ENCODE data around the gene SMIM3.

The SMIM3 gene

DNA sequence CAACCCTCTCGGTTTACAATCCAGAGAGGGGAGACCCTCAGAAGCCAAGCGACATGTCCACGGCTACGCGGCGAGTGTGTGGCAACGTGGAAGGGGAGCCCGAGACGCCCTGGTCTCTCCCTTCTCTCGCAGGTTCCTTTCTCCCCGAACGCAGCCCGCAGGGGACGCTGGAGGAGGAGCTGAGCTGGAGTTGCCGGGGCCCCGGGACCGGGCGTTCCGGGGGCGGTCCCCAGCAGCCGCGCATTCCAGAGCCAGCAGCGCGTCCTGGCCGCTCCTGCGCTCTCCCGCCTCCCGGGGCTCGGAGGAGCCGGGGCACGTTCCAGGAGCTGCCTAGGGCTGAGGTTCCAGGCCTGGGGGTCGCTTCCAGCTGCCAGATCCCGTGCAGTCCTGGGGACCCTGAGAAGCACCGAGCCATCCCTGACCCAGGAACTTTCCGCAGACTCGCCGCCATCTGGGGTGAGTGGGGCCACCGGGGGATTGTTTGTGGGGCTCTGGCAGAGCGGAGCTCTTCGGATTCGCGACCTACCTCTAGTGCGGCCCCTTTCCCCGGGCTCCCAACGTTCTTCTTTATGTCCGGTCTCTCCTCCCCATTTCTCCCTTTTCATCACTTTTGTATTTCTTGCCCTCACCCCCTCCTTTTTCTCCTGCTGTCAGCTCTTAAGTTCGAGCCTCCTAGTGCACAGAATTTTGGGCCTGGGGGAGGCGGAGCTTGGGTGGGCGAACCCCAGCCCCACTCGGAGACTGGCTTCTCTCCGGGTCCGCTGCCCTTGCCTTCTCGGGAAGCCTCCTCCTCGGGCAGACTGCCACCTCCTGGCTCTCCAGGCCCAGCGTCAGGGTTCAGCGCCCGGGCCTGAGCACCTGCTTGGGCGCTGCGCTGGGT is at the start of gene SMIM3:
SMIM3 (plus strand) TSS at position 241 of the 880 bp plus-strand sequence. CDS start 16,684 bp downstream, outside the sequence.
- Histone ChIP-seq H2AFZ (peak within 1 kb of the TSS; percentile 92), H3K36me3 (ENCODE audit: control insufficient read depth, insufficient read depth, low read length) (no peaks in the 10 kb centered on the region), H3K79me2 (no peaks in the 10 kb centered on the region), H3K4me3 (ENCODE audit: low read depth, low read length) (peak within 1 kb of the TSS; percentile 83), H3K9me3 (ENCODE audit: control insufficient read depth, low read length) (no peaks in the 10 kb centered on the region), H3K27me3 (ENCODE audit: control insufficient read depth, insufficient read depth, low read length) (no peaks in the 10 kb centered on the region), H3K4me2 (ENCODE audit: low read length) (peak within 1 kb of the TSS; percentile 94), H3K4me1 (peaks cover 24% of the 10 kb centered on the region), H3K27ac (peak within 1 kb of the TSS; percentile 81), H3K9ac (peak within 1 kb of the TSS; percentile 9)
- TF ChIP-seq, protein P1, sequence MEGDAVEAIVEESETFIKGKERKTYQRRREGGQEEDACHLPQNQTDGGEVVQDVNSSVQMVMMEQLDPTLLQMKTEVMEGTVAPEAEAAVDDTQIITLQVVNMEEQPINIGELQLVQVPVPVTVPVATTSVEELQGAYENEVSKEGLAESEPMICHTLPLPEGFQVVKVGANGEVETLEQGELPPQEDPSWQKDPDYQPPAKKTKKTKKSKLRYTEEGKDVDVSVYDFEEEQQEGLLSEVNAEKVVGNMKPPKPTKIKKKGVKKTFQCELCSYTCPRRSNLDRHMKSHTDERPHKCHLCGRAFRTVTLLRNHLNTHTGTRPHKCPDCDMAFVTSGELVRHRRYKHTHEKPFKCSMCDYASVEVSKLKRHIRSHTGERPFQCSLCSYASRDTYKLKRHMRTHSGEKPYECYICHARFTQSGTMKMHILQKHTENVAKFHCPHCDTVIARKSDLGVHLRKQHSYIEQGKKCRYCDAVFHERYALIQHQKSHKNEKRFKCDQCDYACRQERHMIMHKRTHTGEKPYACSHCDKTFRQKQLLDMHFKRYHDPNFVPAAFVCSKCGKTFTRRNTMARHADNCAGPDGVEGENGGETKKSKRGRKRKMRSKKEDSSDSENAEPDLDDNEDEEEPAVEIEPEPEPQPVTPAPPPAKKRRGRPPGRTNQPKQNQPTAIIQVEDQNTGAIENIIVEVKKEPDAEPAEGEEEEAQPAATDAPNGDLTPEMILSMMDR (IDR thresholded peaks at IDR 0.05) = peak; percentile 52

DNA sequence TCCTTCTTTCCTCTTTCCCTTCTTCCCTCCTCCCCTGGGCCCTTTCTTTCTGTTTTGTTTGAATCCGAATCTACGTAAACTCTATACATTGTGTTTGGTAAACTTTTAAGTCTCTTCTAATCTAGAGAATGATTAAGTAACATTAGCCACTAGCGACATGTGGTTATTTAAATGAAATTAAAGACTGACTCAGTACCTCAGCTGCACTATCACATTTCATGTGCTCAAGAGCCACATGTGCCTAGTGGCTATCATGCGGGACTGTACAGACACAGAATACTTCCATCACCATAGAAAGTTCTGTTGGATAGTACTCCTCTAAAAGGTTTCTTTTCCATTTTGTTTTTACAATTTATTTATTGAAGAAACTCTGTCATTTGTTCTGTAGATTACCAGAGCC is 48.7 kb upstream of the SMIM3 start:
- H3K4me3 ChIP-seq (ENCODE audit: low read depth, low read length) = no peak overlapping the region
- no peaks in the 10 kb centered on the region for H3K27me3 ChIP-seq (ENCODE audit: control insufficient read depth, insufficient read depth, low read length)
- H3K36me3 ChIP-seq (ENCODE audit: control insufficient read depth, insufficient read depth, low read length) = no peaks in the 10 kb centered on the region
- no peak overlapping the region for H3K27ac ChIP-seq
- H3K9ac ChIP-seq = no peak overlapping the region
- TF ChIP-seq, protein P1 (IDR thresholded peaks at IDR 0.05) = no peak
- H3K79me2 ChIP-seq = peaks cover 6% of the 10 kb centered on the region
- no peaks in the 10 kb centered on the region for H3K9me3 ChIP-seq (ENCODE audit: control insufficient read depth, low read length)
- H2AFZ ChIP-seq = no peak overlapping the region
- no peaks in the 10 kb centered on the region for H3K4me1 ChIP-seq
- no peak overlapping the region for H3K4me2 ChIP-seq (ENCODE audit: low read length)

DNA sequence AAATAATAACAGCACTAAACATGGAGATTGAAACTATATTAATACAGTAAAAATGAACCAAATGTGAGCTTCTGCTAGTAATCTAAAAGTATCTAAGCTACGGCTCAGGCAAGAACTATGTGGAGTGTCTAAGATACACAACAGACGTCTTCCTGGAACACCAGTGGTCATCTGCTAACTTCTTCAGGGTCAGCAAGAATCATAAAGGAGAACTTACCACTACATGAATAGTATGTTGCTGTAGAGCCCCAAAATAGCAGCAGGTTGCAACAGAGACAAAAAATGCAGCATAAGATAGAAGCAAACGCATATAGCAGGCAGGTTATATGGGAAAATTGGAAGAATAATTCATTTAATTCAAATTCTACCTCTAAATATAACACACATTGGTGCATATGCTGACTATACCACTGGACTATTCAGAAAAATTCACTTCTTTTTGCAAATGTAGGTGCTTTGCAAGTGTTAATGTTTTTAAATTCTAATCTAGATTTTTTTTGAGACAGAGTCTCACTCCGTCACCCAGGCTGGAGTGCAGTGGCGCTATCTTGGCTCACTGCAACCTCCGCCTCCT is 46.8 kb upstream of the SMIM3 start:
- Histone ChIP-seq H3K4me3 (ENCODE audit: low read depth, low read length) (no peak overlapping the region), H3K9me3 (ENCODE audit: control insufficient read depth, low read length) (no peaks in the 10 kb centered on the region), H3K9ac (no peak overlapping the region), H3K27me3 (ENCODE audit: control insufficient read depth, insufficient read depth, low read length) (no peaks in the 10 kb centered on the region), H3K36me3 (ENCODE audit: control insufficient read depth, insufficient read depth, low read length) (no peaks in the 10 kb centered on the region), H3K79me2 (peaks cover 22% of the 10 kb centered on the region), H2AFZ (no peak overlapping the region), H3K4me2 (ENCODE audit: low read length) (no peak overlapping the region), H3K27ac (no peak overlapping the region), H3K4me1 (no peaks in the 10 kb centered on the region)
- TF ChIP-seq, protein P1 (IDR thresholded peaks at IDR 0.05) = no peak

DNA sequence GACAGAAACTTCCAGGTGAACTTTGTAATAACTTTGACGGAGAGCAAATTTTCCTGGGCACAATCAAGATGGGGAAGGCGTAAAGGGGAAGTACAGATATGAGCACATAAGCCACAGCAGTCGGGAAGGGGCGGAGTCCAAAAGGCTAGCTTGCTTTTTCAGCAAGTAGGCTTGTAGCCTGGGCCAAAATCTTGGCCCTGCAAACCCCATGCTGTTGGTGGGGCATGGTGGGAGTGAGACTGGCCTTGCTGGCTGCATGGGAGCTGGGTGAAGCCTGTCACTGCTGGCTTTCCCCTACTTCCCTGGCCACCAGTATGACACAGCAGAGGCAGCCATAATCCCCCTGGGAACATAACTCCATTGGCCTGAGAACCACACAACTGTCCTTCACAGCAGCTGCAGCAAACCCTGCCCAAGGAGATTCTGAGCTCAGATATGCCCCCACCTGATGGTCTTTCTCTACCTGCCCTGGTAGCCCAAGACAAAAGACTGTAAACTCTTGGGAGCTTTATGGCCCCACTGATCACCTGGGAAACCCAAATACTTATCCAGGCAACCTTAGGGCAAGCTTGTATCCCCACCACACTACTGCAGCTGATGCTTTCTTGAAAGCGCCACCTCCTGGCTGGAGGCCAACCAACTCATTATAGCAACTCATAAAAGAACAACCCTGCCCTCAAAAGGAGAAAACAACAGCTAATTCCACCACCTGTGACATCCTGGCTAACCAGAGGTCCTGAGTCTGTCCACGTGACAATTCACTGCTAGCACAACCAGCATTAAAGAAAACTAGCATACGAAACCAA is 43.8 kb upstream of the SMIM3 start:
- no peaks in the 10 kb centered on the region for H3K27me3 ChIP-seq (ENCODE audit: control insufficient read depth, insufficient read depth, low read length)
- TF ChIP-seq, protein P1 (IDR thresholded peaks at IDR 0.05) = no peak
- no peak overlapping the region for H3K4me3 ChIP-seq (ENCODE audit: low read depth, low read length)
- no peaks in the 10 kb centered on the region for H3K9me3 ChIP-seq (ENCODE audit: control insufficient read depth, low read length)
- peaks cover 34% of the 10 kb centered on the region for H3K79me2 ChIP-seq
- no peaks in the 10 kb centered on the region for H3K4me1 ChIP-seq
- no peak overlapping the region for H3K9ac ChIP-seq
- H2AFZ ChIP-seq = no peak overlapping the region
- no peaks in the 10 kb centered on the region for H3K36me3 ChIP-seq (ENCODE audit: control insufficient read depth, insufficient read depth, low read length)
- H3K27ac ChIP-seq = no peak overlapping the region
- no peak overlapping the region for H3K4me2 ChIP-seq (ENCODE audit: low read length)
